Large intestine (tissue), 3 donors: ENCODE results near the gene ZNF532. TPM values are rescaled to one million over a fixed set of nuclear protein-coding genes. Genes with fewer than 3 reads are reported as not detected.

Experiments
- DNase-seq, 2 donors: peaks; one replicate each; pipeline versions ENCODE4 v3.0.0 to v3.0.0-alpha.2; 2013
- H3K27ac ChIP-seq: one replicate; pipeline ENCODE4 v1.5.1; 2013; ENCODE audit warnings: low read length
- H3K27me3 ChIP-seq: 2 replicates; pipeline ENCODE4 v1.6.1; 2013; ENCODE audit warnings: low read length; ENCODE audit not compliant: control insufficient read depth, insufficient read depth
- H3K36me3 ChIP-seq: 2 replicates; pipeline ENCODE4 v1.6.1; 2013; ENCODE audit warnings: low read length; ENCODE audit not compliant: control insufficient read depth, insufficient read depth
- H3K4me1 ChIP-seq: one replicate; pipeline ENCODE4 v1.6.1; 2013; ENCODE audit warnings: low read length; ENCODE audit not compliant: control insufficient read depth, insufficient read depth
- H3K4me3 ChIP-seq: one replicate; pipeline ENCODE4 v1.5.1; 2013; ENCODE audit warnings: low read length
- H3K9me3 ChIP-seq: one replicate; pipeline ENCODE4 v1.6.1; 2013; ENCODE audit warnings: mild to moderate bottlenecking, low read depth, low read length, moderate library complexity; ENCODE audit not compliant: control insufficient read depth
- WGBS: methylation state at CpG from one replicate; pipeline ENCODE4 v1.1.5; 2013; ENCODE audit warnings: low lambda C conversion rate; ENCODE audit not compliant: insufficient coverage; 5-methylcytosine and 5-hydroxymethylcytosine counted together
- polyA plus RNA-seq: library from polyadenylated mRNA; unstranded; fragments of 120-200 nt; gene quantifications from one replicate; pipeline ENCODE4 v1.2.1, GENCODE V29; 2013

The ZNF532 gene
- polyA plus RNA-seq, 1 donor: 36.6 TPM

- 100% methylated on average over 3 of the region's 13 CpGs for WGBS
- DNase-seq: no peak
- Histone ChIP-seq H3K36me3 (no peaks in the 10 kb centered on the region), H3K27me3 (no peaks in the 10 kb centered on the region), H3K27ac (no peak overlapping the region), H3K9me3 (no peaks in the 10 kb centered on the region), H3K4me3 (no peak overlapping the region), H3K4me1 (no peaks in the 10 kb centered on the region)
Measured at GRCh38 chr18:58998401-58999203, 133.9 kb downstream of the ZNF532 start.

GRCh38 chr18:59001166-59001565 lies 136.5 kb downstream of the ZNF532 start:
- no peaks in the 10 kb centered on the region for H3K9me3 ChIP-seq
- H3K36me3 ChIP-seq: no peaks in the 10 kb centered on the region
- no peak for DNase-seq
- no peaks in the 10 kb centered on the region for H3K27me3 ChIP-seq
- H3K4me3 ChIP-seq: no peak overlapping the region
- H3K27ac ChIP-seq: no peak overlapping the region
- WGBS: 100% methylated on average over 1 of the region's 3 CpGs
- H3K4me1 ChIP-seq: no peaks in the 10 kb centered on the region

- Histone ChIP-seq H3K4me3 (no peak overlapping the region), H3K27ac (no peak overlapping the region), H3K27me3 (no peaks in the 10 kb centered on the region), H3K4me1 (no peaks in the 10 kb centered on the region), H3K9me3 (no peaks in the 10 kb centered on the region), H3K36me3 (no peaks in the 10 kb centered on the region)
- no peak for DNase-seq
- 29% methylated on average over 1 of the region's 3 CpGs for WGBS
Measured at GRCh38 chr18:59001721-59002120, 137.0 kb downstream of the ZNF532 start.

GRCh38 chr18:59002974-59003594 lies 138.4 kb downstream of the ZNF532 start:
- WGBS: 50% methylated on average over 2 of the region's 7 CpGs
- Histone ChIP-seq H3K9me3 (no peaks in the 10 kb centered on the region), H3K27me3 (no peaks in the 10 kb centered on the region), H3K27ac (no peak overlapping the region), H3K36me3 (no peaks in the 10 kb centered on the region), H3K4me3 (no peak overlapping the region), H3K4me1 (no peaks in the 10 kb centered on the region)
- peak in 1 of 2 donors; percentile 15 for DNase-seq

GRCh38 chr18:59005262-59005661 lies 140.6 kb downstream of the ZNF532 start:
- 40% methylated on average over 1 of the region's 3 CpGs for WGBS
- peak in 1 of 2 donors; percentile 25 for DNase-seq
- H3K27me3 ChIP-seq: no peaks in the 10 kb centered on the region
- H3K4me3 ChIP-seq: no peak overlapping the region
- H3K9me3 ChIP-seq: no peaks in the 10 kb centered on the region
- no peaks in the 10 kb centered on the region for H3K4me1 ChIP-seq
- H3K36me3 ChIP-seq: no peaks in the 10 kb centered on the region
- H3K27ac ChIP-seq: no peak overlapping the region

- H3K27me3 ChIP-seq: no peaks in the 10 kb centered on the region
- no CpG with 5 or more reads among the region's 3 CpGs for WGBS
- no peak overlapping the region for H3K27ac ChIP-seq
- H3K9me3 ChIP-seq: no peaks in the 10 kb centered on the region
- no peaks in the 10 kb centered on the region for H3K4me1 ChIP-seq
- no peak overlapping the region for H3K4me3 ChIP-seq
- no peaks in the 10 kb centered on the region for H3K36me3 ChIP-seq
- DNase-seq: no peak
Measured at GRCh38 chr18:59006461-59007067, 141.9 kb downstream of the ZNF532 start.

- H3K4me1 ChIP-seq: no peaks in the 10 kb centered on the region
- H3K9me3 ChIP-seq: no peaks in the 10 kb centered on the region
- no peaks in the 10 kb centered on the region for H3K27me3 ChIP-seq
- DNase-seq: no peak
- 100% methylated on average over 1 of the region's 13 CpGs for WGBS
- H3K4me3 ChIP-seq: no peak overlapping the region
- no peak overlapping the region for H3K27ac ChIP-seq
- no peaks in the 10 kb centered on the region for H3K36me3 ChIP-seq
Measured at GRCh38 chr18:59008302-59008974, 143.8 kb downstream of the ZNF532 start.

GRCh38 chr18:59009846-59010245 lies 145.2 kb downstream of the ZNF532 start:
- Histone ChIP-seq H3K9me3 (no peaks in the 10 kb centered on the region), H3K4me1 (no peaks in the 10 kb centered on the region), H3K36me3 (no peaks in the 10 kb centered on the region)

GRCh38 chr18:59011289-59011688 lies 146.6 kb downstream of the ZNF532 start:
- Histone ChIP-seq H3K27ac (no peak overlapping the region), H3K9me3 (no peaks in the 10 kb centered on the region), H3K27me3 (no peaks in the 10 kb centered on the region), H3K4me3 (no peak overlapping the region), H3K4me1 (no peaks in the 10 kb centered on the region), H3K36me3 (no peaks in the 10 kb centered on the region)
- peak; percentile 13 to 53 for DNase-seq
- WGBS: 81% methylated on average over 2 of the region's 4 CpGs

More at GRCh38 chr18:59009846-59010245, 145.2 kb downstream of the ZNF532 start:
- Histone ChIP-seq H3K4me3 (no peak overlapping the region), H3K27ac (no peak overlapping the region), H3K27me3 (no peaks in the 10 kb centered on the region)
- DNase-seq: no peak
- no CpG with 5 or more reads among the region's 1 CpG for WGBS

- Histone ChIP-seq H3K27me3 (no peaks in the 10 kb centered on the region), H3K9me3 (no peaks in the 10 kb centered on the region), H3K4me1 (no peaks in the 10 kb centered on the region), H3K27ac (no peak overlapping the region), H3K4me3 (no peak overlapping the region), H3K36me3 (no peaks in the 10 kb centered on the region)
- WGBS: no CpG with 5 or more reads among the region's 5 CpGs
- DNase-seq: no peak
Measured at GRCh38 chr18:59011786-59012185, 147.1 kb downstream of the ZNF532 start.
